DMS114 treated with DMSO at 0.1 percent for 48 hours (cell line): ENCODE data around the gene IL18R1.
"Not testable (repeated sequence)": the region's sequence is repeated elsewhere in the genome, so short reads cannot be mapped to it uniquely, and the experiment has no call there.

Source experiments
- DNase-seq: peaks from one replicate; lab custom pipeline; 2025; ENCODE audit not compliant: unreplicated experiment; lab: John Stamatoyannopoulos, UW

The IL18R1 gene, protein sequence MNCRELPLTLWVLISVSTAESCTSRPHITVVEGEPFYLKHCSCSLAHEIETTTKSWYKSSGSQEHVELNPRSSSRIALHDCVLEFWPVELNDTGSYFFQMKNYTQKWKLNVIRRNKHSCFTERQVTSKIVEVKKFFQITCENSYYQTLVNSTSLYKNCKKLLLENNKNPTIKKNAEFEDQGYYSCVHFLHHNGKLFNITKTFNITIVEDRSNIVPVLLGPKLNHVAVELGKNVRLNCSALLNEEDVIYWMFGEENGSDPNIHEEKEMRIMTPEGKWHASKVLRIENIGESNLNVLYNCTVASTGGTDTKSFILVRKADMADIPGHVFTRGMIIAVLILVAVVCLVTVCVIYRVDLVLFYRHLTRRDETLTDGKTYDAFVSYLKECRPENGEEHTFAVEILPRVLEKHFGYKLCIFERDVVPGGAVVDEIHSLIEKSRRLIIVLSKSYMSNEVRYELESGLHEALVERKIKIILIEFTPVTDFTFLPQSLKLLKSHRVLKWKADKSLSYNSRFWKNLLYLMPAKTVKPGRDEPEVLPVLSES

DNA sequence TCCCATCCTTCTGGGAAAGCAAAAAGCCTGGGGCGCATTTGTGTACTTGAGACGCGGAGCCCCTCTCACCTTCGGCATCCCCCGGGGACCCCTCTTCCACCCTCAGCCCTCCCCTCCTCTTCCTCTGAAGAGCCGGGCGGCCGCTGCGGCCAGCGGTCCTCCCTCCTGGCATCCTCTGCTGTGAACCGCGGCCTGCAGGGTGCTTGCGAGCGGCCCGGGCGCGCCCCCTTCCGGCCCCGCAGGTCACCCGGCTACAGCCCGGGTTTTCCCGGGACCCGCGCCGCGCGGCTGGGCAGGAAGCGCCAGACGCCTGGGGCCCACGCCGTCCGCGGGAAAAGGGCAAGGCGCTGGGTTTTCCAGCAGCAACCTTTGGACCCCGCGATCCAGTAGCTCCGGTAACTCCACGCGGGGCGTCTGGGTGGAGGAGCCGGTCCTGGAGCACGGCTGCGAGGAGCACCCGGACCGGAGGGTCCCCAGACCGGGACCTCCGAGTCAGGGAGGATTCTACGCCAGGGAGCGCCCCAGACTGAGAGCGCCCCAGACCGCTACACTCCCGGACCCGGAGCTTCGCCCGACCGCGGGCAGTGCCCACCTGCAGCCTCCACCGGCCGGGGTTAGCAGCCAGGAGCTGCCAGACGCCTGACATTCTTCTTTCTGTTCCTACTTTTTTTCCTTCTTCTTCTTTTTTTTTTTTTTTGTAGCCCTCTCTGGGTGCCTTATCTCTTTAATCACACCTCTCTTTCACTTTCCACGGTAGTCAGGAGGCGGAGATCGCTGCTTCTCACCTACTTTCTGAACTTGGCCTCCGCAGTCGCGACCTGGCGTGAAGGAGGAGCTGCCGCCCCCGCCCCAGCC lies at the start of gene IL18R1:
Gene IL18R1, plus strand, starts transcription at position 271 of the 855 bp plus-strand sequence. CDS start 6,865 bp downstream, outside the sequence.
- DNase-seq = peak; percentile 52

DNA sequence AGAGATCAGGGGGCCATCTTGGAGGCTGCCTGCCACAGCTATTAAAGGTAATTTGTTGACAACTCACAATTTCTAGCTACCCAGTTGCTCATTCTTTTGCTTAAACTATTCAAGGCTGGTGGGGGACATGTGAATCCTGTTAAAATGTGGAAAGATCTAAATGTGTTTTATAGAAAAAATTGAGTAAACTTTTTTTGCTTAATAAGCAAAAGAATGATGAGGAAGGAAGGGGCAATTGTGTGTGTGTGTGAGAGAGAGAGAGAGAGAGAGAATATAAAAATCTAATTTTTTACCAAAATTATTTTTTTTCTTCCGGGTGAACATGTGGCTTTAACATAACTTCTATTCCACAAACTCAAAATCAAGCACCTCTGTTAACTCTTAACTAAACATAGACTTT lies 49.5 kb upstream of the IL18R1 start:
- no peak for DNase-seq

DNA sequence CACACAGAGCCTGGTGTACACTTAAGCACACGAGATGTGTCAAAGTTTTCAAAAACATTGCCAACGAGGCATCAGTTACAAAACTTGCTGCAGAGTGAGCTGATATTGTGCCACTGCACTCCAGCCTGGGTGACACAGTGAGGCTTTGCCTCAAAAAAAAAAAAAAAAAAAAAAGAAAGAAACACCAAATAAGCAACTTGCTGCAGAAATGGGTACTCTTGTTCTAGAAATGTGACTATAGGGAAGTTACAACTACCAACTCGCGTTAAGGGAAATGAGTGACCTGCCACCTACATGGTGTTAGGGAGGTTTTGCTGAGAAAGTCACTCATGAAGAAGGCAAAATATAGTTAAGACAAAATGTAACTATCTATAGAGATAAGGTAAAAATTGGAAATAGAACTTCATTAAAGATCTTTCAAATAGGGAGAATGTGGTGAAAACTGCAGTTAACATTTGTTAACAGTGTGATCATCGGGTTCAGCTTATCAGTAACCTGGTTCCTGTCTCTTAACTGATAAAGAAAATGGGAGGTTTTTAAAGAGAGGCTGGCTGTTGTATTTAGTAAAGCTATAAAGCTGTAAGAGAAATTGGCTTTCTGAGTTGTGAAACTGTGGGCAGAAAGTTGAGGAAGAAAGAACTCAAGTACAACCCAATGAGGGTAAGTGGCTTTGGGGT lies 44.5 kb upstream of the IL18R1 start, which contains the start of gene IL1RL1:
Gene IL1RL1, plus strand, starts transcription at position 600 of the 677 bp plus-strand sequence. CDS start 26,702 bp downstream, outside the sequence.
- DNase-seq = no peak

DNA sequence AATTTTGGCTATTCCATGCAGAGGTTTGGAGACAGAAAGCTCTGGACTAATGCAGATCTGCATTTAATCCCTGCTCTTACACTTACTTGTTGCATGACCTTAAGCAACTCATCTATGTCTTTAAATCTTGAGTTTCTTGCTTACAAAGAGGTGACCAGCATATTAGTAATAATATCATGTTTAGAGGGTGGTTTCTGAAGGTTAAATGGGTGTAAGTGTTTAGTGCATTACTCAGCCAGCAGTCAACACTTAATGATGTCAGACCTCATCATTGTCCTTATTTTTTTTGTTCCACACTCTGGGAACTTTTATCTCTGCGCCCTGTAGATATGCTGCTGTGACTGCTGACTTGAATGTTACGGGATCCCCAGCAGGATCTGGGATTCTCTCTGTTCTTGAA lies 42.6 kb upstream of the IL18R1 start:
- DNase-seq = no peak

DNA sequence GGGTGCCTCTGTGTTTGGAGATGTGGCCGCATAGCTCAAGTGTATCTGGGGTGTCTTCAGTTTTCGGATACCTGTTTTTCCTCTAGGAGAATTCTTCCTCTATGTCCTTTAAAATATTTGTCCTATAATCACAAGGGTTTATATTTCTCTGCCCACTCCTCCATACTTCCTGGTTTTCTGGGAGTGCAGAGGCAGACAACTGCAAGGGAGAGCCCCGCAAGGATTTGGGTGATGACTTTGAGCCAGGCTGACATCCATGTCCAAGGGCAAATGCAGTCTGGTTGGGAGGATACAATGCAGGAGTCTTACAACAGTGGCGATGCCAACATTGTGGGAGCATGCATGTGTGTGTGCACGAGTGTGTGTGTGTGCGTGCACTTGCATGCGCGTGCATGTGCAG lies 42.1 kb upstream of the IL18R1 start:
- no peak for DNase-seq

DNA sequence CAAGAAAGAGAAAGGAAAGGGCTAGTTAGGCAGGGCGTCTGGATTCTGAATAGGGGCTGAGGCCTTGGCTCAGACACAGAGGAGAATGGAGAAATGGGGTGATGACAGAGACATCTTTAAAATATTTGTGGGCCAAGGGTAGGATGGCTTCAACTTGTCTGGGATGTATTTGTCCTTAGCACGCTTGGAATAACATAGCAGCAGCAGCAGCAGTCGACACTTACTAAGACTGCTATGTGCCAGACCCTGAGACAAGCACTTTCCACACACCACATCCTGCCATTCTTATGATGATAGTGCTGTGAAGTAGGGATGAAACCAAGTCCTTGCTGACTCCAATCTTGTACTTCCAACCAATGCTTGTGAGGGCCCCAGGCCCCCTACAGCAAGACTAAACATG lies 41.6 kb upstream of the IL18R1 start:
- no peak for DNase-seq

DNA sequence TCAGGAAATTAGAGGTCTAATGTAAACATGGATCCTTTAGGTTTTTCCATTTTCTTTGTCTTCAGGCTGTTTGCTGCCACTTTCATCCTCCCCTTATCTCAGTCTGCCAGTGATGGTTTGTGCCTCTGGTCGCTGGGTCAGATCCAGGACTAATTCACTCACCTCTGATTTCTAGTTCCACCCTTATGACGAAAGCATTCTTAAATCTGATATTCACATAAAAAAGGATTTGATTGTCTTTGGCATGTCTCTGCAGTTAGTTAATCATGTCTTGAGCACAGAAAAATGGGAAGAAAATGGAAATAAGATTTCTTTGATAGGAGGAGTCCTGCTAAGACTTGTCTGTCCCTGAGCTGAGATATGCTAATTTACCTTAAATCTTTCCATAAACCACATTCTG lies 39.7 kb upstream of the IL18R1 start:
- no peak for DNase-seq

DNA sequence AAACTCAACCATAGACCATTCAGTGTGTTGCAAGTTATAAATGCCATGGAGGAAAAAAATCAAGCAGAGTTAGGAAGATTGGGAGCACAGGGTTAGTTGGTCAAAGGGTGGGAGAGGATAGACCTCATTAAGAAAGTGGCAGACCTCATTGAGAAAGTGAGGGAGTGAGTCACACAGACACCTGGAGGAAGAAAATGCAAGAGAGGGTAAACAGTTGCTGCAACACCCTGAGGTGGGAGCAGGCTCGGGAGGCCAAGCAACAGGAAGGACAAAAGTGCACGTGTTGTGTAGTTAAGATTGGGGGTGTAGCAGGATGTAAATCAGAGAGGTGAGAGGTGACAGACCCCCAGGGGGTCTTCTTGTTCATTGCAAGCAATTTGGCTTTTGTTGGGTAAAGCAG lies 37.9 kb upstream of the IL18R1 start:
- no peak for DNase-seq

DNA sequence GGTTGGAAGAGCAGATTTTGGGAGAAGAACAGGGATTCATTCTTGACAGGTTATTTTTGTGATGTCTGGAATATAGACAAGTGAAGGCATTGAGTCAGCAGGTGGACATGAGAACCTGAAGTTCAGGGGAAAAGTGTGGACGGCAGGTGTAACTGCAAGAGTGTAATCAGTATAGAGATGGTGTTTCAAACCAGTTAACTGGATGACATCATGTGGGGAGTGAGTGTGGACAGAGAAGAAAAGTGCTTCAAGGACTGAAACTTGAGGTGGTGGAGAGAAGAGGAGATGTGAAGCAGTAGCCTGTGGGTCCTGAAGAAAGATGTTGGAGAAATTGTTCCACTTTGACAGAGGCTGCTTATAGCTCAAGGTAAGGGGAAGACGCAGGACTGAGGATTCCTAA lies 37.2 kb upstream of the IL18R1 start:
- no peak for DNase-seq

DNA sequence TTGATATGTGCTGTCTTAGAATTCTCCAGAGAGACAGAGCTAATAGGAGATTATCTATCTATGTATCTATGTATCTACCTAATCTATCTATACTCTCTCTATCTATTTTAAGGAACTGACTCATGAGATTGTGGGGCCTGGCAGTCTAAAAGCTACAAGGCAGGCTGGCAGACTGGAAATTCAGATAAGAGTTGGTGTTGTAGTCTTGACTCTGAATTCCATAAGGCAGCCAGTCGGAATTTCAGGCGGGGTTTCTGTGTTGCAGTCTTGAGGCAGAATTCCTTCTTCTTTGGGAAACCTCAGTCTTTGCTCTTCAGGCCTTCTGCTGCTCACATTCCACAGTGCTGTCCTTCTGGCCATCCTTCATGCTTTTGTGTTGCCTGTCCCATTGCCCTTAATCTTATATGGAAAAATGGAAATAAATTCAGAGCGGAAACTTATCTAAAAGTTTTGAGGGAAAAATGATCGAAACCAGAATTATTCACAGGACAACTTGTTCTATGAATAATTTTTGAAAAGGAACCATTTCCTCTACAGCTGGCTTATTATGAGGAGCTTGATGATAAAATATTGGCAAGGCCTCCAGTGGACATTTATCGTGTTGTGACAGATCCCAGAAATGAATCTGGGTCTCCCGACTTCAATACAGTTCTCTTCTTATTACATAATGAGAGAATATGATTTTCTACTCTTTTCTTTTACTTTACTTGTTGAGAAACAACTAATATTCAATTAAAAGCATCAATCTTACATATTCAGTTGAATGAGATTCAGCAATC lies 33.5 kb upstream of the IL18R1 start:
- DNase-seq = no peak

DNA sequence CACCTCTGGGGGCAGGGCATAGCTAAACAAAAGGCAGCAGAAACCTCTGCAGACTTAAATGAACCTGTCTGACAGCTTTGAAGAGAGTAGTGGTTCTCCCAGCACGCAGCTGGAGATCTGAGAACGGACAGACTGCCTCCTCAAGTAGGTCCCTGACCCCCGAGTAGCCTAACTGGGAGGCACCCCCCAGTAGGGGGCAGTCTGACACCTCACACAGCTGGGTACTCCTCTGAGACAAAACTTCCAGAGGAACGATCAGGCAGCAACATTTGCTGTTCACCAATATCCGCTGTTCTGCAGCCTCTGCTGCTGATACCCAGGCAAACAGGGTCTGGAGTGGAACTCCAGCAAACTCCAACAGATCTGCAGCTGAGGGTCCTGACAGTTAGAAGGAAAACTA lies 30.7 kb upstream of the IL18R1 start:
- DNase-seq = not testable (repeated sequence)

DNA sequence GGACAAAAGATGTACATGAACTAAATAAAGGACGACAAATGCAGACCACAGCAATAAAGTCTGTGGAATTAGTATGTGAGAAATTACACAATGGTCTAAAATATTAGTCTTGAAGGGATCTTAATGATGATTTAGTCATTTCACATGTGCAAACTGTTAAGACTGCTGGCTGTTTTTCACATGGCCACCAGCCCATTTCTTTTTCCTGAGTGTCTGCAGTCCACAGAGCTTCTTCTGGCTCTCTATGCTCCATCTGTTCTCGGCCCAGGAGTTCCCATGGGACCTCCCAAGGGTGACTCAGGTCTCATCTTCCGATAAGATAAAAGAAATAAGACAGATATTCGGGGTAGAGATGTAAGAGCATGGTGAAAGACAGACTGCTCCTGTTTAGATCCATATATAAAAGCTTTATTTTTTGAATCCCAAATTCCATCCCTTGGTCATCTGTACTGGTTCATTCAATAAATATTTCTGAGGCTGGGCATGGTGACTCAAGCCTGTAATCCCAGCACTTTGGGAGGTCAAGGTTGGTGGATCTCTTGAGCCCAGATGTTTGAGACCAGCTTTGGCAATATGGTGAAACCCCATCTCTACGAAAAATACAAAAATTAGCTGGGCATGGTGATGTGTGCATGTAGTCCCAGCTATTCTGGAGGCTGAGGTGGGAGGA lies 24.1 kb upstream of the IL18R1 start:
- no peak for DNase-seq

DNA sequence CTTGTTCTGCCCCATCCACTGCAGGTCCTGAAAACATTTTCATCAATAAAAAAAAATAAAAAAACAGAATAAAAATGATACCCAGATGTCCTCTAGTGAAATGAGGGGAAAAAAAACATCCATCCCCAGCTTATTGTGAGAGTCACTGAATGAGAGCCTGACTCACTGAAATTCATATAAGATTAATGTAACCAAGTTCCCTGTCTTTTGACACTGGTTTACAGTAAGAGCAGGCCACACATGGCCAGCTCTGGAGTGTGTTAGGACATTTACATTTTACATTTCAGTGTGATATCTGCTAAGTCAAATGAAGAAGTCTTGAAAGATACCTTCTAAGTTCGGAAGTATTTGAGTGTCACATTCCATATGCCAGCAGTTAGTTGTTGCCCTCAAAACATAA lies 21.1 kb upstream of the IL18R1 start:
- DNase-seq = no peak

DNA sequence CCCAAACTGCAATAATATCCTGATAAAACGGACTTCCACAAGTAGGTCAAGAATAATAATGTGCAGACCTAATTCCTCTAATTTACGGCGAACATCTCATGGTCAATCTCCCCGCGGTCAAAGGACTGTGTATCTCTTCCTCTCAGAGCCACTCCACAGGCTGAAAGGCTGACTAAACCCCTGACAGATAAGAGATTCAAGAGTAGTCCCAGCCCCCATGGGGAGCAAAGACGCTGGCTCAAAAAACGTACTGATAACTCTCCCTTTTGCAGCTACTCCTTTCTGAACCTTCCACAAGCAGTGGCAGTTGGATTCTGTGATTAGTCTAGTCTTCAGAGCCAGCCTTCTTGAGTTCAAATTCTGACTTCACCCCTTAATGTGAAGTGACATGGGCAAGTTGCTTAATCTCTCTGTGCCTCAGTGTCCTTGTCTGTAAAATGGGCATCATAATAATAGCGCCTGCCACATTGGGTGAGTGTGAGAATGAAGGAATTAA lies 19.7 kb upstream of the IL18R1 start:
- no peak for DNase-seq

DNA sequence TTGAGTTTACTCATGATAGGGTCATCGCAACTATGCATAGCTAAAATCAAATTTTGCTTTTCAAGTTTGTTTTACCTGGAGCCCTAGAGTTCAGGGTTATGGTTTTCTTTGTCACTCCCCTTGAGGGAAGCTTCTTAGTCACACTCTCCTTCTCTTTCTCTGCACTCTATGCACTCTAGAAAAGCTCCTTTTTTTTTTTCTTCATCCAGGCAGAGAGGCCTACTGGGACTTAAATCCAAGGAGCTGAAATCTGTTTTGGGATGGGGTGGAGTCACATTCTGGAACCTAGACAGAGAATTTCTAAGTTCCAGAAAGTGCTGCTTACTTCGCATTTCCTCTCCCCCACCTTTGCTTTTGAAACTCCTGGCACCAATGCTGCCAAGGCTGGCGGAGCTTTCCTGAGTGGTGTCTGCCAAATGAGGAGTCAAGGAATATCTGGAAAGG lies 19.1 kb upstream of the IL18R1 start:
- no peak for DNase-seq

DNA sequence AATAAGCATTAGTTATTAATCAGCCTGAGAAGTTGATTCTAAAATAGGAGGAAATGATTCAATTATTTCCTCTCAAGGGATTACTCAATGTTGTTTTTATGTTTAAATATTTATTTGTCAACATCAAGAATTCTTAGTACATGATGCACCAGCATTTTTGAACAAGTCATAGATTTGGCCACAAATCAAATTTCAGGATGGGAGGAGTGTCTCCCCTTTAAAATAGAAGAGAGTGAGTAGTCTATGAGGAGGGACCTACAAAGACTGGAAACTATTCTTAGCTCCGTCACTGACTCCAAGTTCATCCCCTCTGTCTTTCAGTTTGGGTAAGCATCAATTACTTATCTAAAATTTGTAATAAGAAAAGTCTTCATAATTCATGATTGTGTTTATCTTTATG lies 18.6 kb upstream of the IL18R1 start:
- DNase-seq = no peak

DNA sequence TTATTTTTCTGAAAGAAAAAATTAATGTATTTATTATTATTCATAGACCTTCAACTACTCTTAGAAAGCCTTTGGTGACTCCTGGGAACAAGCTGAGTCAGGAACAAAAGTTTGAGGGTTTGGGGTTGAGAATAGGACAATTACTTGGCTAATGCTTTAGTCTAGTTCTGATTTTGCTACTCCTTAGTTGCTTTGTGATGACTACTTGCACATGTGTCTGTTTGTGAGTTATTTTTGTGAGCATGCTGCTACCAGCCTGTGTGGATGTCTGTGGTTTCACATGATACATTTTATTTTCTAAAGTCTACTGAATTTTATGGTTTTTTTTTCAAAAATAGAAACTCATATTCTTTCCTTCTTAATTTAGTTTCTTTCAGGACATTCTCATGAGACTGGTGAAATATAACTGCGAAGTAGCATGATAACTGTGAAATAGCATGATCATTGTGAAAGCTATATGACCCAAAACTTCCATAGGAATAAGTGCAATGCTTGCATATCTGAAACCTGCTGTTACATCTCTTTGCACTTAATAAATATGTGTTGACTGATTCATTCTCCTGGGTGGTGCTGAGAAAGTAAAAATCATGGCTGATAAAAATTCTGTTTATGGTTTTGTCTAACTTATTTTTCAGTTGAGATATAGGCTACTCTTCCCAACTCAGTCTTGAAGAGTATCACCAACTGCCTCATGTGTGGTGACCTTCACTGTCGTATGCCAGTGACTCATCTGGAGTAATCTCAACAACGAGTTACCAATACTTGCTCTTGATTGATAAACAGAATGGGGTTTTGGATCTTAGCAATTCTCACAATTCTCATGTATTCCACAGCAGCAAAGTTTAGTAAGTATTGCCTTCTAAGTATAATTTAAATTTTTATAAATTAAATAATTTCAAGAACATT lies 17.9 kb upstream of the IL18R1 start:
- DNase-seq = no peak

DNA sequence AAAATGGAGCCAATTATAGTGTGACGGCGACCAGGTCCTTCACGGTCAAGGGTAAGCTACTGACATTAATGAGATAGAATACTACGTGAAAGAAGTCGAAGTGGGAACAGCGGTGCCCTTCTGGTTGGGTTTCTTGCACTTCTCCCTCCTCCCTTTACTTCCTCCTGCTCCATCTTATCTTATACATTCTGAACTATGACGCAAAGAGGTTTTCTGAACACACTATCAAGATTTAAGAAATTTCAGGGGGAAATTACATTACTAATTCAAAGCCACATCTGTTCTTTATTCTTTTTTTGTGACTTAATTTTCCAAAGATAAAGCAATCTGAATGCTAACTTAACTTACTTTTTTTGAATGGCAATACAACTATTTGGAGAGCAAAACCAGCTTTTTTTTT lies 14.8 kb upstream of the IL18R1 start:
- no peak for DNase-seq

DNA sequence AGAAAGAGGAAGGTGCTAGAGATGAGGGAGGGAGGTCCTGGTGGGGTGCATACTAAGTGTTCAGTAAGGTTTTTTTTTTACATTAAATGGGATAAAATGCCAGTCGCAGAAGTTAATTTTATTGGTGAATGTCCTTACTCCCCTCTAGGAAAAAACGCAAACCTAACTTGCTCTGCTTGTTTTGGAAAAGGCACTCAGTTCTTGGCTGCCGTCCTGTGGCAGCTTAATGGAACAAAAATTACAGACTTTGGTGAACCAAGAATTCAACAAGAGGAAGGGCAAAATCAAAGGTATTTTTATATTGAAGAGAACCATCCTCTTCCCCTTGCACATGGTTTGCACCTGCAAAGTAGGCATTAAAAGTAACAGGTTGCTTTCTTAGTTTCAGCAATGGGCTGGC lies 12.7 kb upstream of the IL18R1 start:
- no peak for DNase-seq
